HepG2 (cell line): ENCODE measurements around the gene MYO3B.

Experiments used
- GFI1 ChIP-seq: sonication (generic); formaldehyde crosslinking; IDR thresholded peaks from 2 replicates; pipeline ENCODE4 v1.5.0; 2020; ENCODE audit warnings: missing genetic modification reagents, mild to moderate bottlenecking, borderline replicate concordance
- GRHL1 ChIP-seq: sonication (generic); formaldehyde crosslinking; conservative IDR thresholded peaks from 2 replicates; pipeline ENCODE4 v1.8.0; 2022; ENCODE audit warnings: missing genetic modification reagents
- HOXA7 ChIP-seq: sonication (generic); formaldehyde crosslinking; IDR thresholded peaks from 2 replicates; pipeline ENCODE4 v1.8.1; 2022; ENCODE audit warnings: mild to moderate bottlenecking, missing genetic modification reagents, moderate library complexity
- MAX ChIP-seq: IDR thresholded peaks from 2 replicates; pipeline ENCODE4 v1.6.1; 2012; ENCODE audit warnings: inconsistent platforms
- NFAT5 ChIP-seq: sonication (generic); formaldehyde crosslinking; IDR thresholded peaks from 2 replicates; pipeline ENCODE4 v1.4.0; 2020; ENCODE audit warnings: missing genetic modification reagents
- ZNF124 ChIP-seq: sonication (generic); formaldehyde crosslinking; IDR thresholded peaks from 2 replicates; pipeline ENCODE4 v1.4.0; 2020; ENCODE audit warnings: missing genetic modification reagents

GRCh38 chr2:170486730-170487129, 308.8 kb downstream of the MYO3B start:
- TF ChIP-seq GFI1 (CRISPR knock-in tag) = no peak
- TF ChIP-seq MAX = no peak
- TF ChIP-seq HOXA7 (CRISPR knock-in tag) = no peak
- TF ChIP-seq GRHL1 = no peak
- TF ChIP-seq NFAT5 (CRISPR knock-in tag) = no peak
- no peak for TF ChIP-seq ZNF124 (CRISPR knock-in tag)
